GM12864 (cell line): Measurements from ENCODE around the gene UGGT1.
A peak's percentile ranks its signal among the peaks of the same experiment; 100 is the strongest.

Experiments
- DNase-seq: peaks from one replicate; pipeline ENCODE4 v3.0.0-alpha.2; 2011; ENCODE audit warnings: low read depth
- H3K4me3 ChIP-seq: 2 replicates; pipeline ENCODE4 v1.5.1; 2011; ENCODE audit warnings: mild to moderate bottlenecking, low read depth, low read length, control low read depth
- TF ChIP-seq, protein P1 (sequence below): IDR thresholded peaks from 2 replicates; pipeline ENCODE4 v1.5.1; 2011; ENCODE audit warnings: low read depth, mild to moderate bottlenecking, moderate library complexity, low read length, control low read depth, inconsistent platforms; ENCODE audit errors: missing control alignments

The UGGT1 gene

DNA sequence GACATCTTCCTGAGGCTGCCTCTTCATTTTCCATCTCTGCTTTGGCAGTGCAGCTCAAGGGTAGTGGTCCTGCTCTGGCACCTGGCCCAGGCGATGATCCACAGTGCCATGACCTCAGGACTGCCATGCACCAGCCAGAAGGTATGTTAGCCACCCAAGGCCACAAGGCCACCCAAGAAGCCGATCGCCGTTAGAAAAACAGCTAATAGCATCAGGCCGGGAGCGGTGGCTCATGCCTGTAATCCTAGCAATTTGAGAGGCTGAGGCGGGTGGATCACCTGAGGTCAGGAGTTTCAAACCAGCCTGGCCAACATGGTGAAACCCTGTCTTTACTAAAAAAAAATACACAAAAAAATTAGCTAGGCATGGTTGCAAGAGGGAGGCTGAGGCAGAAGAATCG, 28.4 kb upstream of the UGGT1 start:
- H3K4me3 ChIP-seq: no peak overlapping the region
- no peak for DNase-seq
- TF ChIP-seq, protein P1, sequence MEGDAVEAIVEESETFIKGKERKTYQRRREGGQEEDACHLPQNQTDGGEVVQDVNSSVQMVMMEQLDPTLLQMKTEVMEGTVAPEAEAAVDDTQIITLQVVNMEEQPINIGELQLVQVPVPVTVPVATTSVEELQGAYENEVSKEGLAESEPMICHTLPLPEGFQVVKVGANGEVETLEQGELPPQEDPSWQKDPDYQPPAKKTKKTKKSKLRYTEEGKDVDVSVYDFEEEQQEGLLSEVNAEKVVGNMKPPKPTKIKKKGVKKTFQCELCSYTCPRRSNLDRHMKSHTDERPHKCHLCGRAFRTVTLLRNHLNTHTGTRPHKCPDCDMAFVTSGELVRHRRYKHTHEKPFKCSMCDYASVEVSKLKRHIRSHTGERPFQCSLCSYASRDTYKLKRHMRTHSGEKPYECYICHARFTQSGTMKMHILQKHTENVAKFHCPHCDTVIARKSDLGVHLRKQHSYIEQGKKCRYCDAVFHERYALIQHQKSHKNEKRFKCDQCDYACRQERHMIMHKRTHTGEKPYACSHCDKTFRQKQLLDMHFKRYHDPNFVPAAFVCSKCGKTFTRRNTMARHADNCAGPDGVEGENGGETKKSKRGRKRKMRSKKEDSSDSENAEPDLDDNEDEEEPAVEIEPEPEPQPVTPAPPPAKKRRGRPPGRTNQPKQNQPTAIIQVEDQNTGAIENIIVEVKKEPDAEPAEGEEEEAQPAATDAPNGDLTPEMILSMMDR: no peak

DNA sequence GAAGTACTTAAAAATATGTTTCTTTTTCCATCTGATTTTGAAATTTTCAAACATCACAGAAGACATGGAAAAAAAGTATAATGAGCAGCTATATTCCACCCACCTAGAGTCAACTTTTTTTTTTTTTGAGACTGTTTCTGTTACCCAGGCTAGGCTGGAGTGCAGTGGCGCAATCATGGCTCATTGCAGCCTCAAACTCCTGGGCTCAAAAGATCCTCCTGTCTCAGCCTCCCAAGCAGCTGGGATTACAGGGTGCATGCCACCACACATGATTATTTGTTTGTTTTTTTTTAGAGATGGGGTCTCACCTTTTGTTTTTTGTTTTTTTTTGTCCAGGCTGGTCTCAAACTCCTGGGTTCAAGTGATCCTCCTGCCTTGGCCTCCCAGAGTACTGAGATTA, 26.6 kb upstream of the UGGT1 start:
- H3K4me3 ChIP-seq: no peak overlapping the region
- TF ChIP-seq, protein P1: no peak
- DNase-seq: no peak

DNA sequence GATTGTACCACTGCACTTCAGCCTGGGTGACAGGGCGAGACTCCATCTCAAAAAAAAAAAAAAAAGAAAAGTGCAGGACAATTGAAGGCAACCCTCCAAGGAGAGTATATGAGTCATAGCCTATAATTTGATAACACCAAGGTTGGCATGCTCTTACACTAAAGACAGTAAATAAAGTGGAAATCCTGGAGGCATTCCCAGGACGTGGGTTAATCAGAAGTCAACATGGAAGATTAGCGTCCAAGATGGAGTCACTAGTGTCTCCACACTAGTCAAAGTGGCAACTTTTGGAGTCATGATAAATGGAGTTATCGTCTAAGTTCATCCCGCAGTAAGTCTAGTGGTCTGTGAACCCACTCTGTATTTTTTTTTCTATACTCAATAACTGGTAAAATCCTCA, 21.2 kb upstream of the UGGT1 start:
- TF ChIP-seq, protein P1: no peak
- no peak overlapping the region for H3K4me3 ChIP-seq
- no peak for DNase-seq

DNA sequence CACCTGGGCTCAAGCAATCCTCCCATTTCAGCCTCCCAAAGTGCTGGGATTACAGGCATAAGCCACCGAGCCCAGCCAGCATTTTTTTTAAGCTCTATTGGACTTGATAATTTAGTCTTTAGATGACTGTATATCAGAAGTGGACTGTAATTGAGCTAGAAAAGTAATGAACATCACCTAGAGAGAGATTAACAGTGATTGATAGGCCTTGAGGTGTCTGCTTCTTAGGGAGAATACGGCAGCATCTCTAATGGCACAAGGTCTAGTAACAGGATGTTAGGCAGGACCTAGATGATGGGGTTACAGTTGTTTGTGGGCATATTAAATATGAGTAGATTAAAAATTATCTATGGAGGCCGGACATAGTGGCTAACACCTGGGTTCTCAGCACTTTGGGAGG, 17.7 kb upstream of the UGGT1 start:
- H3K4me3 ChIP-seq: no peak overlapping the region
- TF ChIP-seq, protein P1: no peak
- no peak for DNase-seq

DNA sequence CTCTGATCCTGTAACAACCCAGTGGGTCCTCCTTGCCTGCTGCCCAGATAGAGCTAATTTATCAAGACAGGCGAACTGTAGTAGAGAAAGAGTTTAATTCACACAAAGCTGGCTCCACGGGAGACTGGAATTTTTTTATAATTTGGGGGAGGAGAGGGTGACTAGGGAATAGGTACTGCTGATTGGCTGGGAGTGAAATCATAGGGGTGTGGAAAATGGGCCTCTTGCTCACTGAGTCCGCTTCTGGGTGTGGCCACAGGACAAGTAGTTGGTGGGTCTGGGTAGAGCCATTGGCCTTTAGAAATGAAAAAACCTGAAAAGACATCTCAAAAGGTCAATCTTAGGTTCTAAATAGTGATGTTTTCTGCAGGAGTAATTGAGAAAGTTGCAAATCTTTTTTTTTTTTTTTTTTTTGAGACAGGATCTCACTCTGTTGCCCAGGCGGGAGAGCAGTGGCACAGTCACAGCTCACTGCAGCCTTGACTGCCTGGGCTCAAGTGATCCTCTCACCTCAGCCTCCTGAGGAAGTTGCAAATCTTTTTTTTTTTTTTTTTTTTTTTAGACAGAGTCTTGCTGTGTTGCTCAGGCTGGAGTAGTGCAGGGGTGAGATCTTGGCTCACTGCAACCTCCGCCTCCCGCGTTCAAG, 14.4 kb upstream of the UGGT1 start:
- DNase-seq: no peak
- H3K4me3 ChIP-seq: no peak overlapping the region
- TF ChIP-seq, protein P1: no peak

DNA sequence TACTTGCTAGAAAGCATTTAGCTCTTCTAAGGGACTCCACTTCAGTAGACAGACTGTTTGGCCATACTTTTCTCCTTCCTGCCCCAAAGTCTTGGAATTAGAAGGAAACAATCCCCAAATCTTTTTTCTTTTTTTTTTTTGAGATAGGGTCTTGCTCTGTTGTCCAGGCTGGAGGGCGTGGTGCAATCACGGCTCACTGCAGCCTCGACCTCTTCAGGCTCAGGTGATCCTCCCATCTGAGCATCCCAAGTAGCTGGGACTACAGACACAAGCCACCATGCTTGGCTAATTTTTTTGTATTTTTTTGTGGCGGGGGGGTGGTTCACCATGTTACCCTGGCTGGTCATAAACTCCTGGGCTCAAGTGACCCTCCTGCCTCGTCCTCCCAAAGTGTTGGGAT, 6.2 kb upstream of the UGGT1 start:
- DNase-seq: no peak
- no peak overlapping the region for H3K4me3 ChIP-seq
- TF ChIP-seq, protein P1: no peak

DNA sequence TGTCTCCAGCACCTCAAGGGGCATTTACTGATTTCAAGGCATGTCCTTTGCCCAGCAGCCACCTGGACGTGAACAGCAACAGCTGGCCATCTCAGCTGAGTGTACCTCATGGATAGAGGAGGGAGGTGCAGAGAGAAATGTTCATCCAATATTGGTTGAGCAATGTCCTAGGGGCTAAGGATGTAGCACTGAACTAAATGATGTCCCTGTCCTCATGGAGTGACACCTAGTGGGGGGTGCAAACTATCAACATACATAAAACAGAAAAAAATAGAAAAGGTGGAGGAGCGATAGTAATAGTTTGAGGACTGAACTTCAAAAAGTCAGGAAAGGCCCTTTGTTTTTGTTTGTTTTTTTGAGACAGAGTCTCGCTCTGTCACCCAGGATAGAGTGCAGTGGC, 4.8 kb upstream of the UGGT1 start:
- TF ChIP-seq, protein P1: peak; percentile 10
- no peak overlapping the region for H3K4me3 ChIP-seq
- DNase-seq: no peak
